ENCODE data around the gene RIBC1. TPM values are rescaled to one million over a fixed set of nuclear protein-coding genes. Genes with fewer than 3 reads are reported as not detected.

The RIBC1 gene
- total and polyA plus RNA-seq, 9 of the 15 experiments (the other 6 are each of a cell fraction or from before 2014, with no cell fraction given), result 0.07 to 0.51 (median 0.44) TPM

- Histone ChIP-seq H2AFZ (ENCODE audit: low read depth, low read length) (no peak overlapping the region), H4K20me1 (replicated peaks; ENCODE audit: control insufficient read depth, insufficient read depth, low read length) (no peaks in the 10 kb centered on the region), H3K4me1 (replicated peaks in 1 of 2; ENCODE audit: control insufficient read depth in 2 of 2, insufficient read depth in 2 of 2, low read length in 2 of 2) (peaks cover 10 to 30% of the 10 kb centered on the region in 2 experiments), H3K36me3 (ENCODE audit: control insufficient read depth, insufficient read depth, low read length) (peaks cover 61% of the 10 kb centered on the region), H3K4me2 (ENCODE audit: insufficient read depth, low read length) (no peak overlapping the region), H3K9me3 (replicated peaks; ENCODE audit: control insufficient read depth, insufficient read depth, low read depth, low read length) (no peaks in the 10 kb centered on the region), H3K9ac (ENCODE audit: insufficient read depth in 1 of 2, low read depth in 2 of 2, low read length in 2 of 2) (no peak overlapping the region), H3K4me3 (no peak overlapping the region), H3K27ac (ENCODE audit: extremely low read depth, low read depth, low read length) (no peak overlapping the region), H3K79me2 (ENCODE audit: control insufficient read depth, insufficient read depth, low read length) (no peaks in the 10 kb centered on the region), H3K9me1 (ENCODE audit: control insufficient read depth, insufficient read depth, low read length) (peaks cover 2% of the 10 kb centered on the region), H3K27me3 (ENCODE audit: control insufficient read depth in 2 of 2, insufficient read depth in 2 of 2, low read length in 2 of 2) (no peaks in the 10 kb centered on the region)
- WGBS (ENCODE audit: insufficient coverage, low coverage, missing lambda C conversion rate), result 50% methylated on average over 1 of the region's 2 CpGs
- ChIA-PET CTCF (ENCODE audit: low intra/inter-chr PET ratio) (no interaction called here), POLR2A (interaction anchor here (0.6 kb wide), 1 partner anchor 58 kb away, joined by 3 read pairs; no protein-coding TSS in a partner anchor)
- FAIRE-seq, result no peak
- no TSS peak for BruUV-seq (replicated peaks)
- in situ Hi-C loops (cut with MboI) (no loop called here), intact Hi-C loops (cut with micrococcal nuclease) (no loop called here)
- no peak for TF ChIP-seq MITF (IDR thresholded peaks at IDR 0.05)
- TF ChIP-seq PREB (CRISPR knock-in tag; IDR thresholded peaks at IDR 0.05), result no peak
- TF ChIP-seq STAT6 (CRISPR knock-in tag; IDR thresholded peaks at IDR 0.05), result no peak
- no peak for TF ChIP-seq ZC3H11A (IDR thresholded peaks at IDR 0.05; ENCODE audit: low read depth, low read length)
- TF ChIP-seq SRF (CRISPR knock-in tag; IDR thresholded peaks at IDR 0.05), result no peak
- no peak for TF ChIP-seq RNF2 (IDR thresholded peaks at IDR 0.05)
- no peak for TF ChIP-seq SETDB1 (IDR thresholded peaks at IDR 0.05; ENCODE audit: low read length)
- peak; percentile 85 for TF ChIP-seq RBM25 (IDR thresholded peaks at IDR 0.05; ENCODE audit: low read depth, low read length, severe bottlenecking)
- TF ChIP-seq NFIX (CRISPR knock-in tag; IDR thresholded peaks at IDR 0.05; ENCODE audit: low read depth), result no peak
- no peak for TF ChIP-seq BRF2 (IDR thresholded peaks at IDR 0.05; ENCODE audit: borderline replicate concordance, insufficient read depth, insufficient read length)
- no peak for TF ChIP-seq MTA1 (IDR thresholded peaks at IDR 0.05; ENCODE audit: borderline replicate concordance)
- TF ChIP-seq ZNF23 (CRISPR knock-in tag; IDR thresholded peaks at IDR 0.05), result no peak
- no peak for TF ChIP-seq ZNF354B (CRISPR knock-in tag; IDR thresholded peaks at IDR 0.05)
- no peak for TF ChIP-seq ZBTB8A (IDR thresholded peaks at IDR 0.05; ENCODE audit: partially characterized antibody)
- TF ChIP-seq ZNF766 (CRISPR knock-in tag; conservative IDR thresholded peaks at IDR 0.05), result no peak
- no peak for TF ChIP-seq ZZZ3 (IDR thresholded peaks at IDR 0.05)
- peak; percentile 87 for TF ChIP-seq ESRRA (IDR thresholded peaks at IDR 0.05; ENCODE audit: borderline replicate concordance, low read depth)
- DNase-seq (ENCODE audit: extremely low read depth in 1 of 4, low spot score in 3 of 4), result no peak
- ATAC-seq, result no peak
Measured at GRCh38 chrX:53377464-53377863, 45.2 kb upstream of the RIBC1 start.
